PC-3 (cell line): ENCODE measurements around the gene TSHZ2. TPM values are rescaled to one million over a fixed set of nuclear protein-coding genes. Genes with fewer than 3 reads are reported as not detected.

ENCODE experiments used
- ATAC-seq: fragments of 200-7000 bp; cut with Tn5 transposase; 2 replicates; pipeline ENCODE4 v1.9.1; 2020; ENCODE audit warnings: mild to moderate bottlenecking, moderate library complexity
- BruUV-seq: library from RNA; stranded (reverse); fragments of 400-500 nt; replicated peaks from 2 replicates; lab custom pipeline; 2021; lab: Mats Ljungman, UMichigan
- CTCF ChIA-PET: fragments of 300-600 bp; sonication (Branson Sonifier 250); formaldehyde crosslinking; loops from one replicate; lab custom pipeline; 2022; ENCODE audit warnings: antibody characterized with exemption; lab: Charles Lee
- POLR2A ChIA-PET: fragments of 300-600 bp; sonication (Branson Sonifier 250); formaldehyde crosslinking; loops from one replicate; lab custom pipeline; 2022; ENCODE audit warnings: antibody characterized with exemption; ENCODE audit not compliant: unreplicated experiment; lab: Charles Lee
- DNase-seq: peaks from one replicate; pipeline ENCODE4 v3.0.0-alpha.2; 2015
- H2AFZ ChIP-seq: fragments of 300-600 bp; sonication (generic); 2 replicates; pipeline ENCODE4 v1.6.0; 2016; ENCODE audit warnings: antibody characterized with exemption, low read length
- H3F3A ChIP-seq: fragments of 300-600 bp; sonication (generic); one replicate; pipeline ENCODE4 v1.6.0; 2017; ENCODE audit warnings: antibody characterized with exemption, low read length, control low read depth, mild to moderate bottlenecking; ENCODE audit not compliant: unreplicated experiment
- H3K27ac ChIP-seq: fragments of 300-600 bp; sonication (generic); 2 replicates; pipeline ENCODE4 v1.5.1; 2016; ENCODE audit warnings: mild to moderate bottlenecking, low read length
- H3K27me3 ChIP-seq: fragments of 300-600 bp; sonication (generic); 2 replicates; pipeline ENCODE4 v1.6.1; 2016; ENCODE audit warnings: low read length, mixed read lengths
- H3K36me3 ChIP-seq: fragments of 300-600 bp; sonication (generic); 2 replicates; pipeline ENCODE4 v1.6.1; 2016; ENCODE audit warnings: low read depth, mixed run types, low read length, mixed read lengths
- H3K4me1 ChIP-seq: fragments of 300-600 bp; sonication (generic); 2 replicates; pipeline ENCODE4 v1.5.1; 2016; ENCODE audit warnings: low read length; ENCODE audit not compliant: insufficient read depth
- H3K4me2 ChIP-seq: fragments of 300-600 bp; sonication (generic); 2 replicates; pipeline ENCODE4 v1.6.0; 2016; ENCODE audit warnings: low read length
- H3K4me3 ChIP-seq: fragments of 300-600 bp; sonication (generic); 2 replicates; pipeline ENCODE4 v1.5.1; 2016; ENCODE audit warnings: mild to moderate bottlenecking, low read length, mixed read lengths
- H3K79me2 ChIP-seq: fragments of 300-600 bp; sonication (generic); 2 replicates; pipeline ENCODE4 v1.6.1; 2017; ENCODE audit warnings: low read length, mixed read lengths
- H3K9ac ChIP-seq: fragments of 300-600 bp; sonication (generic); 2 replicates; pipeline ENCODE4 v1.6.0; 2016; ENCODE audit warnings: mild to moderate bottlenecking, low read length
- H3K9me2 ChIP-seq: fragments of 300-600 bp; sonication (generic); replicated peaks from 2 replicates; pipeline ENCODE4 v1.6.1; 2016; ENCODE audit warnings: mixed run types, low read length, mixed read lengths
- H3K9me3 ChIP-seq: fragments of 300-600 bp; sonication (generic); 2 replicates; pipeline ENCODE4 v1.6.1; 2016; ENCODE audit warnings: low read length, mixed read lengths
- H4K20me1 ChIP-seq: fragments of 300-600 bp; sonication (generic); 2 replicates; pipeline ENCODE4 v1.6.1; 2016; ENCODE audit warnings: low read length, mixed read lengths
- CTCF ChIP-seq: fragments of 300-600 bp; sonication (generic); conservative IDR thresholded peaks from 2 replicates; pipeline ENCODE4 v1.5.1; 2017; ENCODE audit warnings: antibody characterized with exemption, low read depth, mild to moderate bottlenecking, low read length
- EZH2 ChIP-seq: fragments of 300-600 bp; sonication (generic); IDR thresholded peaks from one replicate; pipeline ENCODE4 v1.6.1; 2017; ENCODE audit warnings: antibody characterized with exemption, mild to moderate bottlenecking, low read length; ENCODE audit not compliant: unreplicated experiment
- EZH2phosphoT487 ChIP-seq: fragments of 300-600 bp; sonication (generic); IDR thresholded peaks from 2 replicates; pipeline ENCODE4 v1.6.1; 2018; ENCODE audit warnings: mild to moderate bottlenecking, antibody characterized with exemption, low read length, borderline replicate concordance
- intact Hi-C: fragments of 100-400 bp; cut with micrococcal nuclease; formaldehyde crosslinking; loops from 2 replicates; pipeline ENCODE4 v1.9.0; 2023
- total RNA-seq: library from RNA; depleted of rRNA; stranded (reverse); fragments of >200 nt; gene quantifications from 2 replicates; pipeline ENCODE4 v1.2.3, GENCODE V29; 2014

The TSHZ2 gene
- total RNA-seq, 1 experiment from 2014 or later, result not detected

GRCh38 chr20:53389516-53390300 lies 417.6 kb downstream of the TSHZ2 start:
- H3K9me3 ChIP-seq, result no peaks in the 10 kb centered on the region
- intact Hi-C loops, result no loop called here
- H3K79me2 ChIP-seq, result no peaks in the 10 kb centered on the region
- H4K20me1 ChIP-seq, result no peaks in the 10 kb centered on the region
- POLR2A ChIA-PET, result no interaction called here
- CTCF ChIA-PET, result no interaction called here
- no peaks in the 10 kb centered on the region for H3K36me3 ChIP-seq
- no peak for TF ChIP-seq EZH2
- TF ChIP-seq EZH2phosphoT487, result no peak
- TF ChIP-seq CTCF, result no peak
- ATAC-seq, result no peak
- no peak overlapping the region for H3K27ac ChIP-seq
- no peak overlapping the region for H3K9ac ChIP-seq
- H3K27me3 ChIP-seq, result peaks cover 79% of the 10 kb centered on the region
- no peaks in the 10 kb centered on the region for H3F3A ChIP-seq
- no TSS peak for BruUV-seq
- H3K4me1 ChIP-seq, result no peaks in the 10 kb centered on the region
- H2AFZ ChIP-seq, result no peak overlapping the region
- DNase-seq, result no peak
- no peak overlapping the region for H3K4me3 ChIP-seq
- H3K4me2 ChIP-seq, result no peak overlapping the region
- no peaks in the 10 kb centered on the region for H3K9me2 ChIP-seq

- Histone ChIP-seq H4K20me1 (no peaks in the 10 kb centered on the region), H3K27ac (no peak overlapping the region), H3K36me3 (no peaks in the 10 kb centered on the region), H3K79me2 (no peaks in the 10 kb centered on the region), H3K4me3 (no peak overlapping the region), H2AFZ (no peak overlapping the region), H3K27me3 (peaks cover 75% of the 10 kb centered on the region), H3K9ac (no peak overlapping the region), H3K4me2 (no peak overlapping the region), H3K9me3 (no peaks in the 10 kb centered on the region), H3K9me2 (no peaks in the 10 kb centered on the region), H3K4me1 (no peaks in the 10 kb centered on the region), H3F3A (no peaks in the 10 kb centered on the region)
- ATAC-seq (no peak), DNase-seq (no peak)
- CTCF ChIA-PET, result no interaction called here
- BruUV-seq, result no TSS peak
- TF ChIP-seq EZH2phosphoT487, result no peak
- TF ChIP-seq CTCF, result no peak
- TF ChIP-seq EZH2, result no peak
- intact Hi-C loops, result no loop called here
- POLR2A ChIA-PET, result no interaction called here
These were observed 418.6 kb downstream of the TSHZ2 start for GRCh38 chr20:53390770-53391169.

GRCh38 chr20:53394433-53394832 lies 422.3 kb downstream of the TSHZ2 start:
- Histone ChIP-seq H3K4me1 (no peaks in the 10 kb centered on the region), H3K27me3 (peaks cover 48% of the 10 kb centered on the region), H4K20me1 (no peaks in the 10 kb centered on the region), H3K36me3 (no peaks in the 10 kb centered on the region), H2AFZ (no peak overlapping the region), H3K9me2 (no peaks in the 10 kb centered on the region), H3K79me2 (no peaks in the 10 kb centered on the region), H3K9ac (no peak overlapping the region), H3K9me3 (no peaks in the 10 kb centered on the region), H3K27ac (no peak overlapping the region), H3F3A (no peaks in the 10 kb centered on the region), H3K4me2 (no peak overlapping the region), H3K4me3 (no peak overlapping the region)
- no TSS peak for BruUV-seq
- TF ChIP-seq EZH2phosphoT487, result no peak
- TF ChIP-seq EZH2, result no peak
- no peak for TF ChIP-seq CTCF
- ATAC-seq (no peak), DNase-seq (no peak)
- intact Hi-C loops, result no loop called here
- ChIA-PET CTCF (no interaction called here), POLR2A (no interaction called here)
